ENCODE results near the gene THSD7B. TPM values are rescaled to one million over a fixed set of nuclear protein-coding genes. Genes with fewer than 3 reads are reported as not detected.
A peak's percentile ranks its signal among the peaks of the same experiment; 100 is the strongest.

The THSD7B gene
- total and polyA plus RNA-seq, 10 of the 15 experiments (the other 5 are each of a cell fraction or from before 2014, with no cell fraction given) = 0.03 to 0.56 (median 0.28) TPM

DNA sequence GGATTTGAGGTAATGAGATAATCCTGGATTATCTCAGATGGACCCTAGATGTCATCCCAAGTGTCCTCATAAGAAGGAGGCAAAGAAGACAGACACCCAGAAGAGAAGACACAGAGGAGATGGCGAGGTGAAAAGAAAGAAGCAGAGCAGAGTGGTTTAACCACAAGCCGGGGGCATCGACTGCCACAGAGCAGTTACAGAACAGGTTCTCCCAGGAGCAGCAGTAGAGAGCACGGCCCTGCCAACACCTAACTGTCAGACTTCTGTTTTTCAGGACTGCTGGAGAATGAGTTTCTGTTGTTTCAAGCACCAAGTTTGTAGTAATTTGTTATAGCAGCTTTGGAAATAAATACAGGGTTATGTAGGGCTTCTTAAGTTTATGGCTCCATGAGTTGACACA lies 437.0 kb downstream of the THSD7B start:
- 33% methylated on average over 4 of the region's 4 CpGs for WGBS (ENCODE audit: insufficient coverage, insufficient replicate concordance, low lambda C conversion rate, missing lambda C conversion rate)
- H4K20me1 ChIP-seq (ENCODE audit: control insufficient read depth, insufficient read depth) = no peaks in the 10 kb centered on the region
- no peaks in the 10 kb centered on the region for H3K27me3 ChIP-seq (replicated peaks in 1 of 2; ENCODE audit: control insufficient read depth in 2 of 2, insufficient read depth in 2 of 2, low read length in 1 of 2)
- intact Hi-C loops (cut with micrococcal nuclease; ENCODE audit: unreplicated experiment) (no loop called here), in situ Hi-C loops (cut with MboI) (no loop called here)
- H2AFZ ChIP-seq (ENCODE audit: control insufficient read depth, low read depth, low read length) = no peak overlapping the region
- RAD21 ChIA-PET (ENCODE audit: unreplicated experiment) = interaction anchor here (0.7 to 1.2 kb wide), 6 partner anchors 9 to 51 kb away, joined by 3 to 5 read pairs (median 4); no protein-coding TSS in a partner anchor
- H3K9ac ChIP-seq (ENCODE audit: control insufficient read depth, insufficient read depth, low read length) = no peak overlapping the region
- ATAC-seq (peak; percentile 63), FAIRE-seq (no peak), DNase-seq (ENCODE audit: low read depth, low spot score) (no peak)
- no peak overlapping the region for H3K27ac ChIP-seq (ENCODE audit: control insufficient read depth, insufficient read depth)
- SMC1A ChIA-PET (ENCODE audit: uncharacterized antibody, unreplicated experiment) = interaction anchor here (0.6 to 2.2 kb wide), 8 partner anchors 9 to 887 kb away, joined by 3 to 11 read pairs (median 4); no protein-coding TSS in a partner anchor
- H3K4me3 ChIP-seq = no peak overlapping the region
- no peak overlapping the region; the same call in 1 of the 2 replicates for H3K4me2 ChIP-seq (ENCODE audit: control insufficient read depth, insufficient read depth)
- H3K9me3 ChIP-seq (replicated peaks; ENCODE audit: control insufficient read depth, insufficient read depth, low read length) = no peaks in the 10 kb centered on the region
- BruUV-seq (replicated peaks) = no TSS peak
- H3K36me3 ChIP-seq (ENCODE audit: control insufficient read depth in 2 of 2, insufficient read depth in 2 of 2, low read length in 1 of 2) = no peaks in the 10 kb centered on the region
- TF ChIP-seq CHD2 (IDR thresholded peaks at IDR 0.05; ENCODE audit: borderline replicate concordance, low read depth, low read length) = no peak
- TF ChIP-seq MLLT1 (IDR thresholded peaks at IDR 0.05) = peak; percentile 19; the same call in 1 of the 2 replicates
- H3K4me1 ChIP-seq (ENCODE audit: control insufficient read depth, insufficient read depth, low read length) = no peaks in the 10 kb centered on the region
- CTCF ChIA-PET = interaction anchor here (0.6 to 2.3 kb wide), 2 partner anchors 30 to 548 kb away, joined by 3 to 10 read pairs; no protein-coding TSS in a partner anchor
- H3K79me2 ChIP-seq (ENCODE audit: control insufficient read depth, insufficient read depth, low read length) = no peaks in the 10 kb centered on the region
- POLR2A ChIA-PET = no interaction called here

GRCh38 chr2:137205324-137205723 lies 440.0 kb downstream of the THSD7B start:
- DNase-seq (ENCODE audit: low read depth, low spot score) (no peak), FAIRE-seq (no peak), ATAC-seq (peak; percentile 67)
- no peak overlapping the region for H3K4me2 ChIP-seq (ENCODE audit: control insufficient read depth, insufficient read depth)
- H2AFZ ChIP-seq (ENCODE audit: control insufficient read depth, low read depth, low read length) = no peak overlapping the region
- H3K4me3 ChIP-seq = no peak overlapping the region
- CTCF ChIA-PET = interaction anchor here (1.3 to 1.4 kb wide), 2 partner anchors 17 to 20 kb away, joined by 3 to 5 read pairs; no protein-coding TSS in a partner anchor
- WGBS (ENCODE audit: insufficient coverage, insufficient replicate concordance, low lambda C conversion rate, missing lambda C conversion rate) = 2% methylated on average over 3 of the region's 3 CpGs
- H3K27ac ChIP-seq (ENCODE audit: control insufficient read depth, insufficient read depth) = no peak overlapping the region
- no TSS peak for BruUV-seq (replicated peaks)
- POLR2A ChIA-PET = interaction anchor here (1.4 kb wide), 1 partner anchor 17 kb away, joined by 3 read pairs; no protein-coding TSS in a partner anchor
- H3K9me3 ChIP-seq (replicated peaks; ENCODE audit: control insufficient read depth, insufficient read depth, low read length) = no peaks in the 10 kb centered on the region
- in situ Hi-C loops (cut with MboI) (no loop called here), intact Hi-C loops (cut with micrococcal nuclease; ENCODE audit: unreplicated experiment) (no loop called here)
- no peaks in the 10 kb centered on the region for H3K79me2 ChIP-seq (ENCODE audit: control insufficient read depth, insufficient read depth, low read length)
- SMC1A ChIA-PET (ENCODE audit: uncharacterized antibody, unreplicated experiment) = interaction anchor here (0.7 to 2.8 kb wide), 7 partner anchors 9 to 34 kb away, joined by 3 to 12 read pairs (median 6); no protein-coding TSS in a partner anchor
- TF ChIP-seq SUPT20H (IDR thresholded peaks at IDR 0.05; ENCODE audit: borderline replicate concordance, control insufficient read depth, low read depth, low read length) = no peak
- peak; percentile 35 to 43; a peak in 2 of 4 replicates for TF ChIP-seq IKZF2 (IDR thresholded peaks at IDR 0.05)
- TF ChIP-seq IKZF1 (conservative IDR thresholded peaks at IDR 0.05) = 0 out of 2 replicates have a peak, but pooled peaks have one; percentile 24
- TF ChIP-seq ZNF24 (IDR thresholded peaks at IDR 0.05) = peak; percentile 28; the same call in 1 of the 2 replicates
- TF ChIP-seq RAD21 (IDR thresholded peaks at IDR 0.05; ENCODE audit: insufficient read depth, low read depth, low read length) = no peak
- peak; percentile 91 for TF ChIP-seq MTA2 (IDR thresholded peaks at IDR 0.05; ENCODE audit: low read depth)
- peak; percentile 30; the same call in 1 of the 2 replicates for TF ChIP-seq ATF7 (IDR thresholded peaks at IDR 0.05; ENCODE audit: low read depth)
- no peaks in the 10 kb centered on the region for H3K4me1 ChIP-seq (ENCODE audit: control insufficient read depth, insufficient read depth, low read length)
- no peaks in the 10 kb centered on the region for H3K27me3 ChIP-seq (replicated peaks in 1 of 2; ENCODE audit: control insufficient read depth in 2 of 2, insufficient read depth in 2 of 2, low read length in 1 of 2)
- RAD21 ChIA-PET (ENCODE audit: unreplicated experiment) = interaction anchor here (0.7 to 3.1 kb wide), 3 partner anchors 17 to 30 kb away, joined by 4 to 23 read pairs (median 4); no protein-coding TSS in a partner anchor
- no peaks in the 10 kb centered on the region for H4K20me1 ChIP-seq (ENCODE audit: control insufficient read depth, insufficient read depth)
- no peak overlapping the region for H3K9ac ChIP-seq (ENCODE audit: control insufficient read depth, insufficient read depth, low read length)
- no peaks in the 10 kb centered on the region for H3K36me3 ChIP-seq (ENCODE audit: control insufficient read depth in 2 of 2, insufficient read depth in 2 of 2, low read length in 1 of 2)
